CD14-positive monocyte (primary cell): ENCODE data around the gene TRIM69. TPM values are rescaled to one million over a fixed set of nuclear protein-coding genes. Genes with fewer than 3 reads are reported as not detected.
"Not testable (repeated sequence)": the region's sequence is repeated elsewhere in the genome, so short reads cannot be mapped to it uniquely, and the experiment has no call there.

Experiments
- DNase-seq, 3 donors: peaks; one replicate each; pipeline ENCODE4 v3.0.0-alpha.2; 2011 to 2022
- H2AFZ ChIP-seq: 2 replicates; pipeline ENCODE4 v1.6.0; 2012; ENCODE audit warnings: mild to moderate bottlenecking, low read depth, low read length, inconsistent platforms; ENCODE audit not compliant: insufficient read depth, poor library complexity, severe bottlenecking
- H3K27ac ChIP-seq, 2 donors: 1 replicate in 1 of 2; 2 replicates in 1 of 2; pipeline ENCODE4 v1.5.1; 2012 to 2013; ENCODE audit warnings: low read length in 2 of 2, control low read depth in 1 of 2, inconsistent platforms in 1 of 2, low read depth in 1 of 2, mild to moderate bottlenecking in 1 of 2
- H3K27me3 ChIP-seq, 2 donors: one replicate each; pipeline versions ENCODE4 v1.6.0 to v1.6.1; 2011 to 2013; ENCODE audit warnings: low read length in 2 of 2; ENCODE audit not compliant: control insufficient read depth in 2 of 2, insufficient read depth in 2 of 2
- H3K36me3 ChIP-seq, 2 donors: replicated peaks in 1 of 2; 1 replicate in 1 of 2; 2 replicates in 1 of 2; pipeline versions ENCODE4 v1.5.1 to v1.6.1; 2012 to 2013; ENCODE audit warnings: low read length in 2 of 2, control low read depth in 1 of 2, inconsistent platforms in 1 of 2, mild to moderate bottlenecking in 1 of 2; ENCODE audit not compliant: insufficient read depth in 2 of 2, control insufficient read depth in 1 of 2
- H3K4me1 ChIP-seq, 2 donors: 1 replicate in 1 of 2; 2 replicates in 1 of 2; pipeline versions ENCODE4 v1.5.1 to v1.6.1; 2012 to 2013; ENCODE audit warnings: low read length in 2 of 2, control low read depth in 1 of 2, inconsistent platforms in 1 of 2, mild to moderate bottlenecking in 1 of 2, moderate library complexity in 1 of 2; ENCODE audit not compliant: insufficient read depth in 2 of 2, control insufficient read depth in 1 of 2
- H3K4me2 ChIP-seq: replicated peaks from 2 replicates; pipeline ENCODE3; 2012; ENCODE audit warnings: low read length, moderate library complexity, mild to moderate bottlenecking; ENCODE audit not compliant: poor library complexity, severe bottlenecking; ENCODE audit errors: extremely low read depth
- H3K4me3 ChIP-seq, 3 experiments: fragments of 200-600 bp in 1 of 3; sonication (generic) in 1 of 3; replicated peaks in 1 of 3; 1 replicate in 2 of 3; 2 replicates in 1 of 3; pipeline ENCODE4 v1.5.1; 2011 to 2013; ENCODE audit warnings: low read length in 3 of 3, mild to moderate bottlenecking in 3 of 3, control low read depth in 2 of 3, low read depth in 2 of 3, inconsistent platforms in 1 of 3, moderate library complexity in 1 of 3
- H3K79me2 ChIP-seq: 2 replicates; pipeline ENCODE4 v1.6.0; 2012; ENCODE audit warnings: mild to moderate bottlenecking, control low read depth, inconsistent platforms, low read length, moderate library complexity; ENCODE audit not compliant: insufficient read depth
- H3K9ac ChIP-seq: 2 replicates; pipeline ENCODE4 v1.6.0; 2017; ENCODE audit warnings: low read length, mild to moderate bottlenecking; ENCODE audit not compliant: insufficient read depth, poor library complexity, severe bottlenecking
- H3K9me3 ChIP-seq, 2 donors: replicated peaks in 1 of 2; 1 replicate in 1 of 2; 2 replicates in 1 of 2; pipeline versions ENCODE4 v1.5.1 to v1.6.1; 2012 to 2013; ENCODE audit warnings: low read length in 2 of 2, control low read depth in 1 of 2; ENCODE audit not compliant: control insufficient read depth in 1 of 2, insufficient read depth in 1 of 2
- H4K20me1 ChIP-seq: 2 replicates; pipeline ENCODE4 v1.6.0; 2012; ENCODE audit warnings: mild to moderate bottlenecking, low read length, control low read depth, moderate library complexity; ENCODE audit not compliant: insufficient read depth
- H3K27ac Mint-ChIP-seq, 7 donors: one replicate each; pipeline ENCODE4 v1.8.0; 2020; ENCODE audit warnings: mild to moderate bottlenecking in 7 of 7, mixed read lengths in 7 of 7, moderate library complexity in 6 of 7, inconsistent platforms in 2 of 7
- H3K27me3 Mint-ChIP-seq, 3 donors: one replicate each; pipeline ENCODE4 v1.8.0; 2021 to 2022; ENCODE audit warnings: low read depth in 3 of 3, mild to moderate bottlenecking in 3 of 3, mixed read lengths in 3 of 3, moderate library complexity in 3 of 3, inconsistent platforms in 1 of 3
- H3K36me3 Mint-ChIP-seq, 2 donors: one replicate each; pipeline ENCODE4 v1.8.0; 2020; ENCODE audit warnings: mixed read lengths in 2 of 2, inconsistent platforms in 1 of 2, mild to moderate bottlenecking in 1 of 2
- H3K4me1 Mint-ChIP-seq: one replicate; pipeline ENCODE4 v1.8.0; 2020; ENCODE audit warnings: mild to moderate bottlenecking, mixed read lengths
- H3K4me3 Mint-ChIP-seq, 2 donors: one replicate each; pipeline ENCODE4 v1.8.0; 2020; ENCODE audit warnings: mild to moderate bottlenecking in 2 of 2, mixed read lengths in 2 of 2, moderate library complexity in 1 of 2
- H3K9me3 Mint-ChIP-seq, 7 donors: one replicate each; pipeline ENCODE4 v1.8.0; 2020 to 2022; ENCODE audit warnings: mixed read lengths in 7 of 7, mild to moderate bottlenecking in 6 of 7, moderate library complexity in 6 of 7, inconsistent platforms in 2 of 7
- WGBS: methylation state at CpG from one replicate; pipeline ENCODE4 v1.1.5; 2013; ENCODE audit warnings: missing lambda C conversion rate; ENCODE audit not compliant: insufficient coverage; 5-methylcytosine and 5-hydroxymethylcytosine counted together
- intact Hi-C, 2 donors: fragments of 100-400 bp; cut with micrococcal nuclease; formaldehyde crosslinking; loops; one replicate each; pipeline versions ENCODE4 v1.15.0 to v1.15.1; 2023
- polyA plus RNA-seq, 3 donors: library from polyadenylated mRNA; depleted of rRNA in 1 of 3; unstranded in 2 of 3; stranded (reverse) in 1 of 3; fragments of 300-500 nt in 2 of 3; fragments of >200 nt in 1 of 3; fragmentation: Illumina TruSeq in 2 of 3; gene quantifications; 1 replicate in 2 of 3; 2 replicates in 1 of 3; pipeline ENCODE4 v1.2.3, GENCODE V29; 2012 to 2021
- TF ChIP-seq, protein P1 (sequence below): fragments of 200-600 bp; IDR thresholded peaks from one replicate; pipeline ENCODE4 v1.8.0; 2022; ENCODE audit warnings: antibody characterized with exemption, mild to moderate bottlenecking

Gene TRIM69
- polyA plus RNA-seq, 3 donors, result 9.4 to 18.2 (median 15.8) TPM

DNA sequence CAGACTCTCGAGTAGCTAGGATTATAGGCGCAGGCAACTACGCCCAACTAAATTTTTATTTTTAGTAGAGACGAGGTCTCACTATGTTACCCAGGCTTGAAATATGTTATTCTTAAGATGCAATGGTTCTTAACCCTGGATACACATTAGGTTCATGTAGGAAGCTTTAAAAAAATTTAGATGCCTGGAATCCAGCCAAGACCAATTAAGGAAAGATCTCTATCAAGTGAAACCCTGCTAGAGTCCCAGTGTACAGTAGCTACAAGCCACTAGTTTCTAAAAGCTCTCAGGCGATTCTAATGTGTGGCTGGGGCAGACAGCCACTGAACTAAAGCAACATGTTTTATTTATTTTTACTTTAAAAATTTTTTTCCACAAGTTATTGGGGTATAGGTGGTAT, 33.2 kb downstream of the TRIM69 start:
- Mint-ChIP-seq H3K4me1 (no peaks in the 10 kb centered on the region), H3K27me3 (peaks cover 0 to 4% (median 2%) of the 10 kb centered on the region in 3 donors), H3K9me3 (peaks cover 26 to 45% (median 37%) of the 10 kb centered on the region in 7 donors), H3K36me3 (no peaks in the 10 kb centered on the region), H3K4me3 (no peak overlapping the region), H3K27ac (no peak overlapping the region)
- H3K9ac ChIP-seq, result no peak overlapping the region
- no peak overlapping the region for H3K4me2 ChIP-seq
- H3K27me3 ChIP-seq, result no peaks in the 10 kb centered on the region
- intact Hi-C loops, result no loop called here
- WGBS, result no CpG with 5 or more reads among the region's 5 CpGs
- no peaks in the 10 kb centered on the region for H3K4me1 ChIP-seq
- DNase-seq, result no peak
- no peaks in the 10 kb centered on the region for H3K79me2 ChIP-seq
- no peak overlapping the region for H3K27ac ChIP-seq
- TF ChIP-seq, protein P1, sequence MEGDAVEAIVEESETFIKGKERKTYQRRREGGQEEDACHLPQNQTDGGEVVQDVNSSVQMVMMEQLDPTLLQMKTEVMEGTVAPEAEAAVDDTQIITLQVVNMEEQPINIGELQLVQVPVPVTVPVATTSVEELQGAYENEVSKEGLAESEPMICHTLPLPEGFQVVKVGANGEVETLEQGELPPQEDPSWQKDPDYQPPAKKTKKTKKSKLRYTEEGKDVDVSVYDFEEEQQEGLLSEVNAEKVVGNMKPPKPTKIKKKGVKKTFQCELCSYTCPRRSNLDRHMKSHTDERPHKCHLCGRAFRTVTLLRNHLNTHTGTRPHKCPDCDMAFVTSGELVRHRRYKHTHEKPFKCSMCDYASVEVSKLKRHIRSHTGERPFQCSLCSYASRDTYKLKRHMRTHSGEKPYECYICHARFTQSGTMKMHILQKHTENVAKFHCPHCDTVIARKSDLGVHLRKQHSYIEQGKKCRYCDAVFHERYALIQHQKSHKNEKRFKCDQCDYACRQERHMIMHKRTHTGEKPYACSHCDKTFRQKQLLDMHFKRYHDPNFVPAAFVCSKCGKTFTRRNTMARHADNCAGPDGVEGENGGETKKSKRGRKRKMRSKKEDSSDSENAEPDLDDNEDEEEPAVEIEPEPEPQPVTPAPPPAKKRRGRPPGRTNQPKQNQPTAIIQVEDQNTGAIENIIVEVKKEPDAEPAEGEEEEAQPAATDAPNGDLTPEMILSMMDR, result no peak
- peaks cover 15% of the 10 kb centered on the region in 2 donors for H3K9me3 ChIP-seq
- H3K4me3 ChIP-seq, result no peak overlapping the region
- no peaks in the 10 kb centered on the region for H4K20me1 ChIP-seq
- H3K36me3 ChIP-seq, result no peaks in the 10 kb centered on the region
- no peak overlapping the region for H2AFZ ChIP-seq

DNA sequence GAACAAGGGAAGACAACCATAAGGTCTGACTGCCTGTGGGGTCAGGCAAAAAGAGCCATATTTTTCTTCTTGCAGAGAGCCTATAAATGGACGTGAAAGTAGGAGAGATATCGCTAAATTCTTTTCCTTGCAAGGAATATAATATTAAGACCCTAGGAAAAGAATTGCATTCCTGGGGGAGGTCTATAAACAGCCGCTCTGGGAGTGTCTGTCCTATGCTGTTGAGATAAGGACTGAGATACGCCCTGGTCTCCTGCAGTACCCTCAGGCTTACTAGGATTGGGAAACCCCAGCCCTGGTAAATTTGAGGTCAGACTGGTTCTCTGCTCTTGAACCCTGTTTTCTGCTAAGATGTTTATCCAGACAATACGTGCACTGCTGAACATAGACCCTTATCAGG, 34.4 kb downstream of the TRIM69 start:
- WGBS, result 0% methylated on average over 1 of the region's 5 CpGs
- DNase-seq, result not testable (repeated sequence)
- peaks cover 26 to 45% (median 37%) of the 10 kb centered on the region in 7 donors for H3K9me3 Mint-ChIP-seq

More for the DNA sequence above, 34.4 kb downstream of the TRIM69 start:
- intact Hi-C loops, H3K4me2 ChIP-seq, H4K20me1 ChIP-seq, H3K27ac Mint-ChIP-seq, H3K79me2 ChIP-seq, H3K4me1 ChIP-seq, H3K27me3 ChIP-seq, H3K4me3 Mint-ChIP-seq, H3K4me3 ChIP-seq, H3K36me3 Mint-ChIP-seq, H3K9ac ChIP-seq, H3K27me3 Mint-ChIP-seq, H3K36me3 ChIP-seq, H3K27ac ChIP-seq, H3K4me1 Mint-ChIP-seq, H2AFZ ChIP-seq: not testable (repeated sequence)
- peaks cover 15% of the 10 kb centered on the region in 2 donors for H3K9me3 ChIP-seq
